ENCODE data around the gene FARS2. TPM values are rescaled to one million over a fixed set of nuclear protein-coding genes. Genes with fewer than 3 reads are reported as not detected.

Gene FARS2
- total and polyA plus RNA-seq, 9 of the 15 experiments (the other 6 are each of a cell fraction or from before 2014, with no cell fraction given), result 16.5 to 62.2 (median 27.0) TPM

- TF ChIP-seq RREB1 (CRISPR knock-in tag; IDR thresholded peaks at IDR 0.05) (no peak), NFIX (CRISPR knock-in tag; IDR thresholded peaks at IDR 0.05; ENCODE audit: low read depth) (no peak), CC2D1A (IDR thresholded peaks at IDR 0.05) (no peak)
These were observed 92.7 kb downstream of the FARS2 start (continued) for GRCh38 chr6:5353971-5354370.

GRCh38 chr6:5357486-5357885, 96.2 kb downstream of the FARS2 start:
- H3K9me3 ChIP-seq (replicated peaks; ENCODE audit: control insufficient read depth, insufficient read depth, low read depth, low read length), result no peaks in the 10 kb centered on the region
- WGBS (ENCODE audit: insufficient coverage, low coverage, missing lambda C conversion rate), result 48% methylated on average over 1 of the region's 1 CpG
- no peaks in the 10 kb centered on the region for H4K20me1 ChIP-seq (replicated peaks; ENCODE audit: control insufficient read depth, insufficient read depth, low read length)
- no peak overlapping the region for H3K4me3 ChIP-seq
- in situ Hi-C loops (cut with MboI), result no loop called here
- no peaks in the 10 kb centered on the region for H3K9me1 ChIP-seq (ENCODE audit: control insufficient read depth, insufficient read depth, low read length)
- no peak for ATAC-seq
- no peak overlapping the region for H3K27ac ChIP-seq (ENCODE audit: extremely low read depth, low read depth, low read length)
- FAIRE-seq, result no peak
- H3K4me2 ChIP-seq (ENCODE audit: insufficient read depth, low read length), result no peak overlapping the region
- no peaks in the 10 kb centered on the region for H3K36me3 ChIP-seq (ENCODE audit: control insufficient read depth, insufficient read depth, low read length)
- no peaks in the 10 kb centered on the region for H3K4me1 ChIP-seq (replicated peaks in 1 of 2; ENCODE audit: control insufficient read depth in 2 of 2, insufficient read depth in 2 of 2, low read length in 2 of 2)
- no TSS peak for BruUV-seq (replicated peaks)
- peak; percentile 66; the same call in 1 of the 2 replicates for TF ChIP-seq ZNF316 (IDR thresholded peaks at IDR 0.05)
- TF ChIP-seq MAFG (tag; conservative IDR thresholded peaks at IDR 0.05), result 0 out of 2 replicates have a peak, but pooled peaks have one; percentile 12
- peak; percentile 41; the same call in 1 of the 2 replicates for TF ChIP-seq C11orf30 (IDR thresholded peaks at IDR 0.05; ENCODE audit: low read depth)
- TF ChIP-seq ZKSCAN3 (CRISPR knock-in tag; IDR thresholded peaks at IDR 0.05), result no peak
- TF ChIP-seq MAFK (IDR thresholded peaks at IDR 0.05; ENCODE audit: low read length), result 0 out of 2 replicates have a peak, but pooled peaks have one; percentile 17
- no peak for TF ChIP-seq POLR3G (IDR thresholded peaks at IDR 0.05; ENCODE audit: extremely low read depth, insufficient read length, insufficient replicate concordance)
- no peak for TF ChIP-seq RUNX1 (IDR thresholded peaks at IDR 0.05; ENCODE audit: low read depth)
- TF ChIP-seq DACH1 (IDR thresholded peaks at IDR 0.05; ENCODE audit: partially characterized antibody), result no peak
- TF ChIP-seq MAFF (IDR thresholded peaks at IDR 0.05; ENCODE audit: low read length), result 0 out of 2 replicates have a peak, but pooled peaks have one; percentile 46
- H3K27me3 ChIP-seq (ENCODE audit: control insufficient read depth in 2 of 2, insufficient read depth in 2 of 2, low read length in 2 of 2), result no peaks in the 10 kb centered on the region
- CTCF ChIA-PET (ENCODE audit: low intra/inter-chr PET ratio), result no interaction called here
- H3K79me2 ChIP-seq (ENCODE audit: control insufficient read depth, insufficient read depth, low read length), result no peaks in the 10 kb centered on the region; the same call in 2 of the 3 replicates
- intact Hi-C loops (cut with micrococcal nuclease), result no loop called here
- no peak for DNase-seq (ENCODE audit: extremely low read depth in 1 of 4, low spot score in 3 of 4)
- POLR2A ChIA-PET, result no interaction called here
- H3K9ac ChIP-seq (ENCODE audit: insufficient read depth in 1 of 2, low read depth in 2 of 2, low read length in 2 of 2), result no peak overlapping the region
- H2AFZ ChIP-seq (ENCODE audit: low read depth, low read length), result no peak overlapping the region
